DLD1 (cell line): ENCODE data around the gene ZNF653.

Experiments used
- in situ Hi-C: cut with HindIII; loops from 2 replicates; pipeline ENCODE4 v1.10.0; 2017; ENCODE audit warnings: low sequenced_read_pairs

Gene ZNF653

DNA sequence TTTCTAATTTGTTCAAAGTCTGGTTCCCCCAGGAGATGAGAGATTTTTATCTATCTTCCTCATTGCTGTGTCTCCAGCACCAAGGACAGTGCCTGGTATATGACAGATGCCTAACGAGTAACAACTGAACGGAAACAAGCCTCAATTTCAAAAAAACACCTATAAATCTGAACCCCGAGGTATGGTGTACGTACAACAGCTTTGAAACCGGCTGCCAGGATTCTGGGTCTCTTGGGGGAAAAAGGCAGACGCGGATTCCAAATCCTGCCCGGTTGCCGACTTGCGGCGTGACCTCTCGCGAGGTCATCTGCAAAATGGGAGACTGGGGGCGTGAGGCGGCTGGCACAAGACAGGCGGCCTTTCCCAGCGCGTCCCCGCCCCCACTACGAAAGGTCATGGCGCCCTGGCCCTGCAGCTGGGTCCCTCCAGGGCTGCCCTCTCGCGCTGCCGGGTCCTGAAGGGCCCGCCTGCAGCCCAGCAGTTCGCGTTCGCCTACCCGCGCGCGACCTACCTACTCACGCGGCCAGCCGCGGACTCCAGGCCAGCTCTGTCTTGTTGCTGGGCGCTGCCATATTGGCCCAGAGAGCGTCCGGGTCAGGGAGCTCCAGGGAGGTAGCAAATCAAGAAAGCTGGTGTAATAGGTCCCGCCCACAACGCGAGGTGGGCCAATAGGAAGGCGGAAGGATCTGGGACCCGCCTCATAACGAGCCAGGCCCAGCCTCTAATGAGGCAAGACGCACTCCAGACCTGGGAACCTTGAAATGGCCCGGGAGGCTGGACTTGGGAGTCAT is 23.1 kb upstream of the ZNF653 start, which contains the start of gene ECSIT:
Gene ECSIT, minus strand, starts transcription at position 584 of the 791 bp plus-strand sequence. CDS start 9,964 bp downstream, outside the sequence.
- in situ Hi-C loops, result no loop called here

GRCh38 chr19:11519138-11519537 is 13.5 kb upstream of the ZNF653 start:
- in situ Hi-C loops, result no loop called here

- in situ Hi-C loops, result no loop called here
These were observed 8.3 kb upstream of the ZNF653 start for GRCh38 chr19:11513946-11514345.

GRCh38 chr19:11510444-11510843 is 4.8 kb upstream of the ZNF653 start:
- in situ Hi-C loops, result no loop called here

GRCh38 chr19:11507370-11508078 is 1.9 kb upstream of the ZNF653 start:
- in situ Hi-C loops, result no loop called here

- in situ Hi-C loops, result no loop called here
These were observed 1.3 kb upstream of the ZNF653 start for GRCh38 chr19:11506967-11507366.

- in situ Hi-C loops, result no loop called here
These were observed 489 bp upstream of the ZNF653 start for GRCh38 chr19:11506101-11506555.

DNA sequence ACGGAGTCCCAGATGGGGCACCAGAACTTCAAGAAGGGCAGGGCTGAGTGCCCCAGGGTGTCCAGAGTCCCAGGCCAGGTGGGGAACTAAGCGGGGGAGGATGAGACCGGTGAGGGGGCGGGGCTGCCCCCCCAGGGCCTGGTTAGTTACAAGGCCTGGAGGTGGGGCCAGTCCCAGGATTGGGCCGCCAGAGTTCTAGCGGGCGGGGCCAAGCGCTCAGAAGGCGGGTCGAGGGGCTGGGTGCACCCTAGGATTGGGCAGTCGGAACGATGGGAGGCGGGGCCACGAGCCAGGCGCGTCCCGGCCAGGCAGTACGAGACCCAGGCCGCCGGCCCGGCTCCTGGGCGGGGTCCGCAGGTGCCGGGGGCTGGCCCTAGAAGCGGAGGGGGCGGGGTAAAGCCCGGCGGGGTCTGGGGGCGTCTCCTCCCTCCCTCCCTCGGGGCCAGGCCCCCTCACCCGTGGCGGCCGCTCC is 571 bp downstream of the ZNF653 start:
- in situ Hi-C loops, result no loop called here

DNA sequence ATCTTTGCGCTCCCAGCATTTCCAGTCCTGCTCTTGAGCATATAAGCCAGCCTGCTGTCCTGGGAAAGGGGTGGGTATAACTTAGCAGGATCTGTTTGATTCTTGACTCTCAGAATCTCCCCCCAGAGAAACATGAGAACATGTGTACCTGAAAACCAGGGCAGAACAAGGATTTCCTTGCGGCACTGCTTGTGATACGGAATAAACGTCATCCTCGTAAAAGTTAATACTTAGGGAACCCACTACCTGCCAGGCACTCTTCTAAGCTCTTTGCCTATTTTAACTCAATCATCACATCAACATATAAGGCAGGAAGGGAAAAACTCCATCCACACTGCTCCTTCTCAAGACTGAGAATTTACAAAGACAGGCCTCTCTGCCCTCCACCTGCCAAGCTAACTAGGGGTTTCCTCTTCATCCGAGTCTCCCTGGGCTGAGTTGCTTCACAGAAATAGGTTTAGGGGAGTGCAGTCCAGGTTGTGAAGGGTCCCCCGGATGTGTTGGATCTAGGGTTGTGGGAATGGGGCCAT is 1.1 kb downstream of the ZNF653 start:
- in situ Hi-C loops, result no loop called here

DNA sequence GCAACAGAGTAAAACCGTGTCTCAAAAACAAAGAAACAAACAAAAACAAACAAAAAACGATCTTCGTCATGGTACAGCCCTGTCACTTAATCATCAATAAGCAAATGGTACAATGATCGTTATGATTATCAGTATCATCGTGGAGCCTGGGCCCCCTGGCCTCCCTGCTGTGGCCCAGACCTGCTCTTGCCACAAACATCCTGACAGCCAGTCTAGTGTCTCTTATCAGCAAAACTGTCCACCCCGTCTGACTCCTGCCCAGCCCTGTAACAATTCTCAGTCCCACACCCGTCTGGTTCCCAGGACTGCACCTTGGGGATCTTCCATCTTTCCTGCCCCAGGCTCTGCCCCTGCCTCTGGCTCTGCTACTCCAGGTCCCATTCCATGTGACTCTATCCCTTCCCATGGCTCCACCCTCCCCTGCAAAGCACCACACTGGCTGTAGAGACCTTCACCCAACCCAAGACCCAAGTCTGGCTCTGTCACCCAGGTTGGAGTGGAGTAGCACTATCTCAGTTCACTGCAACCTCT is 5.7 kb downstream of the ZNF653 start:
- in situ Hi-C loops, result no loop called here

- in situ Hi-C loops, result no loop called here
These were observed 6.4 kb downstream of the ZNF653 start for GRCh38 chr19:11499220-11499726.

- in situ Hi-C loops, result no loop called here
These were observed 9.1 kb downstream of the ZNF653 start for GRCh38 chr19:11496391-11497163.

DNA sequence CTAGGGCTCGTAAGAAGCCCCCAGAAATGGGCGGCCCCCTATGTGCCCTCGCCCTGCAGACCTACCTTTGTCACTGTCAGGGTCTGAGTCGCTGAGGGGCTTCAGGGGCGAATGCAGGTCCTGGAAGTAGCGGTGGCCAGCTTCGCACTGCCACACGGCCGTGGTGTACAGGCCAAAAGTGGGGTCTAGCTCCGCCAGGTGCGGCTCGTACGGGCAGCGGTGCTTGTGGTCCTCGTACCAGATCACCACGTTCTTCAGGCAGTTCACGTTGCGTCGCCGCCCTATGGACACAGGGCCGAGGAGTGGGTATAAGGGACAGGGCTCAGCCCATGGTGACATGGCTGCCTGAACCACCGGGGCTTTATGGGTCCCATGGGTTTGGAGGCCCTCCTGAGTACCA is 9.8 kb downstream of the ZNF653 start:
- in situ Hi-C loops, result no loop called here

DNA sequence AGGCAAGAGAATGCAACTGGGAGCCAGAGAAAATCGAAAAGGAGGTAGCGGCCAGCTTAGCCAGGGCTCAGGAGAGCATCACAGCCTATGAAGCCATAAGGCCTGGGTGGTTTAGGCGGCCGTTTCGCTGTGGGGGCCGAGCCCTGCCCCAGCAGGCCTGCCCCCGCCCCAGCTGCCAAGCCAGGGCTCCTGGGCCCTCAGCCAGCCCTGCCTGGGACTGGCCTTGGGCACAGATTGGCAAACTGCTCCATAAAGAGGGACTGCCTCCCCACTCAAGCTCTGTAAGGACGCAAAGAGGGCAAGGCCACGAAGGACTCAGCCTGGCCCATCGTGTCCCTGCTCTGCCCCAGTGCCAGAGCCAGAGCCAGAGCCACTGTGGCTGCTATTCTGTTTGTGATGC is 10.2 kb downstream of the ZNF653 start:
- in situ Hi-C loops, result no loop called here

DNA sequence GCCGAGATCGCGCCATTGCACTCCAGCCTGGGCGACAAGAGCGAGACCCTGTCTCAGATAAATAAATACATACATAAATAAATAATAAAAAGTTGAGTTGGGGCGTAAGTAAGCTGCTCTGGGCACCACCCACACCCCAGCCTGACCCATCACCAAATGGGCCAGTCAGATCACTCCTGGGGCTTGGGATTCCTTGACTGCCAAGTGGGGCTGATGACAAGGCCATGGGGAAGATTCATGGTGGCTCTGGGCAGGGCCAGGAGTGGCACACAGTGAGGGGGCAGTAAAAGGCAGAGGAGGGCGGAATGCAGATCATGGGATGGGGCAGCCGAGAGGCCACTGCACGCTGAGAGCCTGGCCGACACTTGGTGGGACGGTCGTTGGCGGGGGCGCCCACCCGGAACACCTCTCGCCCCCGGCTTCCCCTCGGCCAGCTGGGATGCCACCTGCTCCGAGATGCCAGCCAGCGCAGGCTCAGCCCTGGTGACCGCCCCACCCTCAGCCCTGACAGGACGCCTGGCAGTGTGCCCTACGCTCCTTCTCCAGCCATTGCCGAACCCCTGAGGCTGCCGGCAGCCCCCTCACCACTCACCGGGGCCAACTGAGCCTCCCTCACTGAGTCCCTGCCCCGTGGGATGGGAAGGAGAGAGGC is 10.9 kb downstream of the ZNF653 start:
- in situ Hi-C loops, result no loop called here

GRCh38 chr19:11489378-11489777 is 16.3 kb downstream of the ZNF653 start:
- in situ Hi-C loops, result no loop called here

DNA sequence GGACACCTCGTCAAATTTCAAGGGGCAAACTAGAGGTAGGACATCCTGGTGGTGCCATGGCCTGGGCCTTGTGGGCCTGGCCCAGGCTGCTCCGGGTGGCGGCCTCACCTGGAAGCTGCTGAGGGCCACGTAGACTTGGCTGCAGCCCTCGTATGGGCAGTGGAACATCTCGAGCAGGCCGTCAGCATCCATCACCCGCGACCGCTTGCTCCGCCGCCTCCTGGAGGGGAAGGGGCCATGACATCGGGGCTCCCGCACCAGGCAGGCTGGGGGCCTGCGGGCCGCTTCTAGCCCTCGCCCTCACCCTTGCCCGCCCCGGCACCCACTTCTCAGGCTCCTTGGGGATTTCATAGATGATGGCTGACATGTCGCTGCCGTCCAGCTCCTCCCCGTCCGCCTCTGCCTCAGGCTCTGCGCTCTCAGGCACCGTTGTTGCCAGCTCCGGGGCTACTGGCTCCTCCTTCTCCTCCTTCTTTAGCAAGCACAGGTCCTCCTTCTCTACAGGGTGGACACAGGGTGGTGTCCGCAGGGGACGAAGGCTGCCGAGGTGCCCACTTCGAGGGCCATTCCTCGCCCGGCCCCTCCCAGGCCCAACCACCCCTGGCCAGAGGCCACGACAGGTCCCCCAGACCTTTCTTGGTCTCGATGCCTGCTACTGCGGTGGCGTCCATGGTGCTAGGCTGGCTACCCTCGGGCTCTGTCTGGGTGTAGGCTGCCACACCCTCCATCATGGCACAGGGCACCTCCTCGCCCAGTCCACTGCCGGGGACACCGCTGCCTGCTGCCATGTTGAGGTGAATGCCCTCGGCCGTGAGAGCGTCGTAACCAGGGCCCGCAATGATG is 18.8 kb downstream of the ZNF653 start:
- in situ Hi-C loops, result no loop called here

DNA sequence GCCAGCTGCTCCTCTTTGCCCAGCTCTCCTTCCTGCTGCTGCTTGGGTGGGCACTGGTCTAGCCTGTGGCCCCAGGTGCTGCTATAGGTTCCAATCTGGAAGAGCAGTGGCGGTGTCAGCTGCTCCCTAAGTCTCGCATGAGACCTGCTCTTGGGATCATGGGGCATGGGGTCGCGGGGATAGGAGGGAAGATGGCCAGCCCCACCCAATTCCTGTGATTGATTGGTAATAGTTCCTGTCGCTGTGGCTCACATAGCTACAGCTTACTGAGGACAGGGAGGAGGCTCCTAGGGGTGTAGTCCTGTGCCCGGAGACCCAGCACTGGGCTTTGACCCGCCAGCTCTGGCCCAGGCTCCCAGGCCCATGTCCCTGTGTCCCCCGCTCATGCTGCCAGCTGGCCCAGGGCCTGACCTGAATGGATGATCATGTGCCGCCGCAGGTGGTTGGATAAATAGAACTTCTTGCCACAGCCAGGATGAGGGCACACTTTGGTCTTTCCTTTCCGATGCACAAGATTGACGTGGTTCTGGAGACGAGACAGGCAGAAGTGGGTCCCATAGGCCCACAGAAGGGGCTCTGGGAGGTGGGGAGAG is 20.3 kb downstream of the ZNF653 start:
- in situ Hi-C loops, result no loop called here
